Measurements from ENCODE around the gene KLHDC4.

Gene KLHDC4

GRCh38 chr16:87678618-87679017 lies 87.2 kb downstream of the KLHDC4 start:
- no peaks in the 10 kb centered on the region for H4K20me1 ChIP-seq (ENCODE audit: insufficient read depth, low read length)
- no peak overlapping the region for H3K4me2 ChIP-seq (ENCODE audit: low read depth, low read length)
- TF ChIP-seq EZH2 (optimal IDR thresholded peaks at IDR 0.05; ENCODE audit: low read depth, low read length) (no peak), EZH2phosphoT487 (IDR thresholded peaks at IDR 0.05; ENCODE audit: low read length) (no peak), CTCF (IDR thresholded peaks at IDR 0.05; ENCODE audit: low read length) (no peak)
- H2AFZ ChIP-seq (ENCODE audit: low read length): no peak overlapping the region
- no peak overlapping the region for H3K27ac ChIP-seq (ENCODE audit: low read length)
- H3K36me3 ChIP-seq (replicated peaks; ENCODE audit: insufficient read depth, low read length): no peaks in the 10 kb centered on the region
- no peak overlapping the region for H3K4me3 ChIP-seq (ENCODE audit: low read length)
- H3K9me3 ChIP-seq (replicated peaks; ENCODE audit: insufficient read depth, low read length): no peaks in the 10 kb centered on the region
- H3F3A ChIP-seq (ENCODE audit: insufficient read depth, low read length): no peaks in the 10 kb centered on the region
- DNase-seq: no peak
- H3K9me2 ChIP-seq (replicated peaks; ENCODE audit: insufficient read depth, low read length): no peaks in the 10 kb centered on the region
- no peaks in the 10 kb centered on the region for H3K4me1 ChIP-seq (ENCODE audit: low read length)
- no peaks in the 10 kb centered on the region; the same call in 1 of the 2 replicates for H3K27me3 ChIP-seq (replicated peaks; ENCODE audit: insufficient read depth, low read length)
- H3K79me2 ChIP-seq (ENCODE audit: low read length): no peaks in the 10 kb centered on the region
- H3K9ac ChIP-seq (ENCODE audit: low read length): no peak overlapping the region

- H3K9ac ChIP-seq (ENCODE audit: low read length): no peak overlapping the region
- no peak for DNase-seq
- no peaks in the 10 kb centered on the region for H3F3A ChIP-seq (ENCODE audit: insufficient read depth, low read length)
- no peak overlapping the region for H3K27ac ChIP-seq (ENCODE audit: low read length)
- no peaks in the 10 kb centered on the region for H3K36me3 ChIP-seq (replicated peaks; ENCODE audit: insufficient read depth, low read length)
- H4K20me1 ChIP-seq (ENCODE audit: insufficient read depth, low read length): no peaks in the 10 kb centered on the region
- no peak overlapping the region for H3K4me2 ChIP-seq (ENCODE audit: low read depth, low read length)
- H3K4me1 ChIP-seq (ENCODE audit: low read length): no peaks in the 10 kb centered on the region
- no peaks in the 10 kb centered on the region for H3K9me3 ChIP-seq (replicated peaks; ENCODE audit: insufficient read depth, low read length)
- no peak overlapping the region for H2AFZ ChIP-seq (ENCODE audit: low read length)
- H3K9me2 ChIP-seq (replicated peaks; ENCODE audit: insufficient read depth, low read length): no peaks in the 10 kb centered on the region
- H3K79me2 ChIP-seq (ENCODE audit: low read length): no peaks in the 10 kb centered on the region
- H3K27me3 ChIP-seq (replicated peaks; ENCODE audit: insufficient read depth, low read length): peaks cover 6% of the 10 kb centered on the region; the same call in 1 of the 2 replicates
- H3K4me3 ChIP-seq (ENCODE audit: low read length): no peak overlapping the region
- TF ChIP-seq CTCF (IDR thresholded peaks at IDR 0.05; ENCODE audit: low read length) (no peak), EZH2phosphoT487 (IDR thresholded peaks at IDR 0.05; ENCODE audit: low read length) (no peak), EZH2 (optimal IDR thresholded peaks at IDR 0.05; ENCODE audit: low read depth, low read length) (no peak)
Observed at GRCh38 chr16:87677830-87678229, 88.0 kb downstream of the KLHDC4 start.

DNA sequence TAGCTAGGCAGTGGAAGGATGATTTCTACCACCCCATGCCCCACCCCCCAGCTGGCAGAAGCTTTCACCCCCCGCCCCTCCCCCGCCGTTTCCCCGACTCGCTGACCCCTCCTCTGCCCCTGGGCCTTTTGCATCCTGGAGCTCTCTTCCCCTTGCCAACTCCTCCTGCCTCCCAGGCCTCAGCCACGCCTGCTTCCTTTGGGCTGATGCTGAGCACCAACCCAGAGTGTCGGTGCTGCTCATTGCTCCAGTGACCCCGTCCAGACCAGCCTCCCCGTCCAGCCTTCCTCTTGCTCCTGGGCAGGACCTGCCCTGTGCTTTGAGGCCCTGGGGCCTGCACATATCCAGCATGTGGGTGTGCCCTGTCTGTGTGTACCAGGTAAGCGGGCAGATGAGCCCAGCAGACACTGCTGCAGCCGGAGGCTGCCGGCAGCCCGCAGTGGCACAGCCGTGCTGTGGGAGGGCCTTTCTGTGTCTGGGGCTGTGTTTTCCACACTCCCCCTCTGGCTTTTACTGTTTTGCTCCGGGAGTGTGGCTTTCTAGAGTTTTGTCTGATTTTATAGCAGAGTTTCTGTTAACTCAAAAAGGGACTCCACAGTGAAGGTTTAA lies 90.6 kb downstream of the KLHDC4 start:
- Histone ChIP-seq H3K79me2 (ENCODE audit: low read length) (no peaks in the 10 kb centered on the region), H3K27me3 (replicated peaks; ENCODE audit: insufficient read depth, low read length) (peaks cover 33% of the 10 kb centered on the region), H3K4me3 (ENCODE audit: low read length) (no peak overlapping the region), H3K9me2 (replicated peaks; ENCODE audit: insufficient read depth, low read length) (no peaks in the 10 kb centered on the region), H3K36me3 (replicated peaks; ENCODE audit: insufficient read depth, low read length) (no peaks in the 10 kb centered on the region), H3K4me2 (ENCODE audit: low read depth, low read length) (no peak overlapping the region), H3K9ac (ENCODE audit: low read length) (no peak overlapping the region), H3K4me1 (ENCODE audit: low read length) (no peaks in the 10 kb centered on the region), H4K20me1 (ENCODE audit: insufficient read depth, low read length) (no peaks in the 10 kb centered on the region), H2AFZ (ENCODE audit: low read length) (no peak overlapping the region), H3K27ac (ENCODE audit: low read length) (no peak overlapping the region), H3K9me3 (replicated peaks; ENCODE audit: insufficient read depth, low read length) (no peaks in the 10 kb centered on the region), H3F3A (ENCODE audit: insufficient read depth, low read length) (no peaks in the 10 kb centered on the region)
- TF ChIP-seq EZH2 (optimal IDR thresholded peaks at IDR 0.05; ENCODE audit: low read depth, low read length): no peak
- no peak for TF ChIP-seq CTCF (IDR thresholded peaks at IDR 0.05; ENCODE audit: low read length)
- TF ChIP-seq EZH2phosphoT487 (IDR thresholded peaks at IDR 0.05; ENCODE audit: low read length): no peak
- no peak for DNase-seq

Data from MM.1S (cell line).